RWPE1 (cell line): Measurements from ENCODE around the gene BIRC7.
A peak's percentile ranks its signal among the peaks of the same experiment; 100 is the strongest.

Experiments
- CTCF ChIA-PET: fragments of 350-600 bp; sonication (Branson Sonifier 250); formaldehyde crosslinking; extraction: SDS; loops from one replicate; lab custom pipeline; 2021; lab: Yijun Ruan, JAX
- POLR2A ChIA-PET: fragments of 400-600 bp; formaldehyde crosslinking; extraction: SDS; loops from one replicate; lab custom pipeline; 2020; ENCODE audit warnings: antibody characterized with exemption; ENCODE audit not compliant: low non-redundant PET; lab: Yijun Ruan, JAX
- DNase-seq: peaks from one replicate; pipeline ENCODE4 v3.0.0; 2012; ENCODE audit warnings: low spot score
- H3K27ac ChIP-seq: fragments of 450-650 bp; 2 replicates; pipeline ENCODE4 v1.5.1; 2017
- TF ChIP-seq, protein P1 (sequence below): fragments of 450-650 bp; conservative IDR thresholded peaks from 2 replicates; pipeline ENCODE4 v1.5.1; 2017; ENCODE audit warnings: low read depth, mild to moderate bottlenecking

Gene BIRC7

DNA sequence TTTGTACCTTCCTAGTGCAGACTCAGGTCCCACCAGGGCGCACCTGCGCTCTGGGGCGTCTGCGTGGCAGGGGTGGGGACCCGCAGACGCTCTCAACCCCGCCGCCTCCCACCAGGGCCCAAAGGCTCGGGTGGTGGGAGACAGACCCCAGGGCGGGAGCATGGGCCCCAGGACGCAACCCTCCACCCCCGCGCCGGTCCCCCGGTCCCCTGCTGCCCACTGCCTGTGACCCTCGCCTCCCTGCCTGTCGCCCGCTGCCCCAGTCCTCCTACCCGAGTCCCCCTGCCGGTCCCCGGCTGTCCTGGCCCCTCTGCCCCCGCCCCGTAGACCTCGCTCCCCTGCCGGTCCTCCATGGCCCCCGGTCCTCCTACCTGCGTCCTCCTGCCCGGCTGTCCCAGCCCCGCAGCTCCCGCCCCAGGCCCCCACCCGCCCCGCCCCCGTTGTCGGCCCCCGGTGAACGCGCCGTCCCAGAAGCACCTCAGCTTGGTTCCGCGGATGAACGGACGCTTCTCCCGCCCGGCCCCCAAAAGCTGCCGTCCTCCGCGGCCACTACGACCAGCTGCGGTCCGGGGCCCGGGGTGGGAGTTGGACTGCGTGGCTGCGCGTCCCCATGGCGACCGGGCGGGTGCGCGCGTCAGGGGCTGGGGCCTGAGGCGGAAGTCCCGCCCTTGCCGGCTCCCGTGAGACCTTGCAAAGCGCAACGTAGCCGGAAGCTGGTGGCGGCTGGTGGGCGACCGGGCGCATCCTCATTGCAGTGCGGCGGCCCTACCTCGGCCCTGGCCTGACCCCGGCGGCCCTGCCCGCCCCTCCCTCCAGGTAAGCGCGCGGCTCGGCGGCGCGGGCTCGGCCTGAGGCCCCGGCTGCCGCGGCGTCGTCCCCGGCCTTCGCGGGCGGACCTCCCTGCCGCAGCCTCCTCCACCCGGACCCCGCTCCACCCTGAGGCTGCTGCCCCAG, 36.7 kb downstream of the BIRC7 start, which contains the start of gene ARFGAP1:
TSS of gene ARFGAP1 (plus strand) at position 709 of the 954 bp plus-strand sequence. CDS start 2,768 bp downstream, outside the sequence.
- POLR2A ChIA-PET: interaction anchor here (0.6 to 0.9 kb wide), 2 partner anchors 19 to 49 kb away, joined by 3 to 4 read pairs; no protein-coding TSS in a partner anchor
- peak; percentile 96 for DNase-seq
- TF ChIP-seq, protein P1, sequence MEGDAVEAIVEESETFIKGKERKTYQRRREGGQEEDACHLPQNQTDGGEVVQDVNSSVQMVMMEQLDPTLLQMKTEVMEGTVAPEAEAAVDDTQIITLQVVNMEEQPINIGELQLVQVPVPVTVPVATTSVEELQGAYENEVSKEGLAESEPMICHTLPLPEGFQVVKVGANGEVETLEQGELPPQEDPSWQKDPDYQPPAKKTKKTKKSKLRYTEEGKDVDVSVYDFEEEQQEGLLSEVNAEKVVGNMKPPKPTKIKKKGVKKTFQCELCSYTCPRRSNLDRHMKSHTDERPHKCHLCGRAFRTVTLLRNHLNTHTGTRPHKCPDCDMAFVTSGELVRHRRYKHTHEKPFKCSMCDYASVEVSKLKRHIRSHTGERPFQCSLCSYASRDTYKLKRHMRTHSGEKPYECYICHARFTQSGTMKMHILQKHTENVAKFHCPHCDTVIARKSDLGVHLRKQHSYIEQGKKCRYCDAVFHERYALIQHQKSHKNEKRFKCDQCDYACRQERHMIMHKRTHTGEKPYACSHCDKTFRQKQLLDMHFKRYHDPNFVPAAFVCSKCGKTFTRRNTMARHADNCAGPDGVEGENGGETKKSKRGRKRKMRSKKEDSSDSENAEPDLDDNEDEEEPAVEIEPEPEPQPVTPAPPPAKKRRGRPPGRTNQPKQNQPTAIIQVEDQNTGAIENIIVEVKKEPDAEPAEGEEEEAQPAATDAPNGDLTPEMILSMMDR: no peak
- peak within 1 kb of the TSS; percentile 63 for H3K27ac ChIP-seq
- CTCF ChIA-PET: interaction anchor here (0.5 to 2.4 kb wide), 12 partner anchors 21 to 372 kb away, joined by 3 to 13 read pairs (median 3); partner anchors contain the start of gene BIRC7

DNA sequence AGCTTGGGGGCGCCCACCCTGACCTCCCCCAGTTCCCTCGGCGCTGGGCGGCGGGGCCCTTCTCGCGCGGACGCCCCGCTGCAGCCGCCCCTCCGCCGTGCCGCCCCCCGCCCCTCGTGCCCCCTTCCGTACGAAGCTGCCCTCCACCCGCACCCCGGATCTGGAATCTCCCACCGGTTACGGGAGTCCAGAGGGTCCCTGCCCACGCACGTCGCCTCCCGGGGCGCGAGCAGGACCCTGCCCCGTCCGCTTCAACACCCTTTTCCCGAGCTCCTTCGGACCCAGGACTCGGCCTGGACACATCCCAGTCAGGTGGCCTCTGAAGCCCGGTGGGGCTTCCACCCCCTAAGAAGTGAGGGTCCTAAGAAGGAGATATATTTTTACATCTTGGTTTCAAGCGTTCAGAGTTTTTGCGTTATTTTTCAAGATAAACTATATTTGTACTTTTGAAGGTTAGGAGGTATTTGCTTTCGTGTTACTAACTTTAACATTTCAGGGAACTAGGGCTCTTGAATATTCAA, 37.4 kb downstream of the BIRC7 start:
- TF ChIP-seq, protein P1: no peak
- ChIA-PET CTCF (interaction anchor here (0.5 to 2.4 kb wide), 6 partner anchors 21 to 110 kb away, joined by 3 to 13 read pairs (median 4); no protein-coding TSS in a partner anchor), POLR2A (interaction anchor here (0.6 to 0.9 kb wide), 2 partner anchors 20 to 50 kb away, joined by 3 to 4 read pairs; no protein-coding TSS in a partner anchor)
- peak overlapping the region; percentile 63 for H3K27ac ChIP-seq
- no peak for DNase-seq

DNA sequence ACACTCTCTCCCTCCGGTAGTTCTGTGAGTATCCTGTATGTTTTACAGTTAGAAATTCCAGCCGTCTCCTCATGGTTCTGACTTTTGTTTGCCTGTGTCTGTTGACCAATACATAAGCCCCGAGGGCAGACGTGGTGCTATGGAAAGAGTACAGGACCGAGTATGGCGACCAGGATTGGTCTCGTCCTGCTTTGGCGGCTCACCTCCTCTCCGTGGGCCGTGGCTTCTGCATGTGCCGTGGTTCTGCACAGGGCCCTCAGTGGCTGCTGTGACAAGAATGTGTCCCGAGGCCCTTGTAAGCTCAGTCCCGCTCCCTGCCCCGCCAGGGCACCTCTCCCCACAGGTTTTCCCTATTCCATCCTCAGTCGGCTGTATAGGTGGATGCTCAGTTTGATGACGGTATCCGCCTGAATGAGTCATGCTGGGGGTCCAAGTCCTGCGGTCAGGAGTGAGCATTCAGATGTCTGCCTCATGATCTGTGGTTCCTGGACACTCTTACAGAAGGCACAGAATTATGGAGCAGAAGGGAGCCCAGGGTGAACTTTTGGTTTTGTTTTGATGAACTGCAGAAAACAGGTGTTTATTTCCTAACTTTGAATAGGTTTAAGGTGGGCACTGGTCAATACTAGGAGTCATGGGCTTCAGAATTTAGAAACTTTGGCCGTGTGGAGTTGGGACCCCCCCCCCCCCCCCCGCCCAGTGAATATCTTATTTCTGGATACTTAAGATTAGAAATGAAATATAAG, 38.1 kb downstream of the BIRC7 start:
- H3K27ac ChIP-seq: peak overlapping the region; percentile 63
- TF ChIP-seq, protein P1: no peak
- POLR2A ChIA-PET: no interaction called here
- CTCF ChIA-PET: interaction anchor here (2.4 kb wide), 1 partner anchor 50 kb away, joined by 13 read pairs; no protein-coding TSS in a partner anchor
- DNase-seq: peak; percentile 82

DNA sequence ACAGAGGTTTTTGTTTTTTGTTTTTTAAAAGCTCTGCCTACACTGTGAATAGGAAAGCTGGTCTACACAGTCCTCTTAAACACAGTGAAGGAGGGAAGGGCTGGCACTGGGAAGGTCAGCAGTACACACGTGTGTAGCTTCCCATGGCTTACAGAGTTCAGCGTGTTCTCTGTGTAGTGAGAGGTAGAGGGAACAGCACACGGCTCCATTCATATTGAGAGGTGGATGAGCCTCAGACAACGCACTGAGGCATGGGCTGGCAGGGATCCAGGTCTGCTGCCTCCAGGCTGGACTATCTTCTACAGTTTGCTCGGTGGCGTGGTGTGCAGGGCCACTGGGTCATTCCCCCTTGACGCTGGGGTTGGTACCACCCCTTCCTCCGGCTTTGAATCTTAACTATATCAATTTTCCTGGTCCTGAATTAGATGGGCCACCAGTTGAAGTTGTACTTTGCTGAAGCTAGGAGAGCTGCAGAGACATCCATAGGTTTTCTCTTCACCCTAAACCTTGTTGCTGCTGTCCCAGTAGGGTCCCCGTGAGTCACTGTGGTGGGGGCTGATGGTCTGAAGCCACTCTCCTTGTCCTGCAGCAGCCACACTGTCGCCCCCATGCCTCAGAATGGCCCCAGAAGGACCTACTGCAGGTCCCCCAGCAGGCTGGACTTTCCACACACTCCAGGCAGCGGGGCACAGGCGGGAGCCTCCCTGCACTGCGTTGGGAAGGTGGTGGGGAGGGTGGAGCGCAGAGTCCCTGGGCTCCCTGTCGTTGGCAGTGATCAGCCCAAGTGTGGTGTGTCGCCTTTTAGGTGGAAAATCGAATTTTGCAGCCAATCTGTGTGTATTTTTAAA, 38.9 kb downstream of the BIRC7 start:
- TF ChIP-seq, protein P1: no peak
- no peak for DNase-seq
- CTCF ChIA-PET: interaction anchor here (0.7 to 2.4 kb wide), 2 partner anchors 16 to 51 kb away, joined by 4 to 13 read pairs; no protein-coding TSS in a partner anchor
- peak overlapping the region; percentile 37 for H3K27ac ChIP-seq
- POLR2A ChIA-PET: no interaction called here

DNA sequence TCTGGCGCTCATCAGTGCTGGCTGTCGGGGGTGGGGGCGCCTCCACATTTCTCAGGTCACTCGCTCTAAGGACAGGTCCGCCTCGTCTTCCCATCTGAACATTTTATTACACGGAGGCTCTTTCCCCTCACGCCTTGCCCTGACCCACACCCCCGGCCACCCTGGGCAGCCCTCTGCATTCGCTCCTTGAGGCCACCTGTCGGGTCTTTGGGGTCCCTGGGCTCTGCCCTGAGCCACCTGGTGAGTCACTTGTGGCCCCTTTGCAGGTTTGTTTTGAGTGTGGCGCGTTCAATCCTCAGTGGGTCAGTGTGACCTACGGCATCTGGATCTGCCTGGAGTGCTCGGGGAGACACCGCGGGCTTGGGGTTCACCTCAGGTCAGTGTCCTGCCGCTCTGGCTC, 40.1 kb downstream of the BIRC7 start:
- TF ChIP-seq, protein P1: no peak
- no peak overlapping the region for H3K27ac ChIP-seq
- CTCF ChIA-PET: interaction anchor here (1.5 to 1.6 kb wide), 2 partner anchors 13 to 53 kb away, joined by 4 to 5 read pairs; no protein-coding TSS in a partner anchor
- no peak for DNase-seq
- POLR2A ChIA-PET: no interaction called here
